T-helper 2 cell treated with Interferon-gamma antibody and Interleukin-4, amounts not matched to agents 5 μg/mL and 100 μg/mL, for 36 hours (primary cell): Measurements from ENCODE around the gene TMEFF1.
"Not testable (repeated sequence)": the region's sequence is repeated elsewhere in the genome, so short reads cannot be mapped to it uniquely, and the experiment has no call there.

Source experiments
- DNase-seq: peaks from one replicate; pipeline ENCODE4 v3.0.0; 2021; ENCODE audit warnings: low spot score
- H3K27ac Mint-ChIP-seq: one replicate; pipeline ENCODE4 v1.8.0; 2021; ENCODE audit warnings: mild to moderate bottlenecking, mixed read lengths
- H3K27me3 Mint-ChIP-seq: one replicate; pipeline ENCODE4 v1.8.0; 2021; ENCODE audit warnings: low read depth, mixed read lengths
- H3K36me3 Mint-ChIP-seq: one replicate; pipeline ENCODE4 v1.8.0; 2021; ENCODE audit warnings: low read depth, mixed read lengths
- H3K4me1 Mint-ChIP-seq: one replicate; pipeline ENCODE4 v1.8.0; 2021; ENCODE audit warnings: low read depth, mixed read lengths
- H3K4me3 Mint-ChIP-seq: one replicate; pipeline ENCODE4 v1.8.0; 2022; ENCODE audit warnings: mild to moderate bottlenecking, moderate library complexity, mixed read lengths
- H3K9me3 Mint-ChIP-seq: one replicate; pipeline ENCODE4 v1.8.0; 2021; ENCODE audit warnings: mixed read lengths

The TMEFF1 gene

DNA sequence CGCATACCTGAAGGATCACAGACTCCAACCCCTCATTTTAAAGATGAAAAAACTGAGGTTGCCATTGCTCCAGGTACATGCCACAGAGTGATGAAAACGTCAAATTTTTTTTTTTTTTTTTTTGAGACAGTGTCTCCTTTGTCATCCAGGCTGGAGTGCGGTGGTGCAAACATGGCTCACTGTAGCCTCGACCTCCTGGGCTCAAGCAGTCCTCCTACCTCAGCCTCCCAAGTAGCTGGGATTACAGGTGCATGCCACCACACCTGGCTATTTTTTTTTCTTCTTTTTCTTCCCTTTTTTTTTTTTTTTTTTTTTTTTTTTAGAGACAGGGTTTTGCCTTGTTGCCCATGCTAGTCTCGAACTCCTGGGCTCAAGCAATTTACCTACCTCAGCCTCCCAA, 32.5 kb upstream of the TMEFF1 start:
- DNase-seq, H3K36me3 Mint-ChIP-seq, H3K27ac Mint-ChIP-seq, H3K27me3 Mint-ChIP-seq, H3K4me3 Mint-ChIP-seq, H3K9me3 Mint-ChIP-seq, H3K4me1 Mint-ChIP-seq: not testable (repeated sequence)

DNA sequence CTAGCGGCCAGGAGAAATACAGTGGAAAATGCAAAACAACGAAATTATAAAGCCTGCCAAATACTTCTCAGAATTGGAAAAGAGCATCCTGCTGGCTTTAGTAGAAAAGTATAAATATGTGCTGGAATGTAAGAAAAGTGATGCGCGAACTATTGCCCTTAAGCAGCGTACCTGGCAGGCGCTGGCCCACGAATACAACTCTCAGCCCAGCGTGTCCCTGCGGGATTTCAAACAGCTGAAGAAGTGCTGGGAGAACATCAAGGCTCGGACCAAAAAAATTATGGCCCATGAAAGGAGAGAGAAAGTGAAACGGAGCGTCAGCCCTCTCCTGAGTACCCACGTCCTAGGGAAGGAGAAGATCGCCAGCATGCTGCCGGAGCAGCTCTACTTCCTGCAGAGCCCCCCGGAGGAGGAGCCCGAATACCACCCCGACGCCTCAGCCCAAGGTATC, 31.0 kb upstream of the TMEFF1 start:
- H3K4me3 Mint-ChIP-seq, result no peak overlapping the region
- no peaks in the 10 kb centered on the region for H3K27me3 Mint-ChIP-seq
- H3K4me1 Mint-ChIP-seq, result no peaks in the 10 kb centered on the region
- H3K36me3 Mint-ChIP-seq, result peaks cover 15% of the 10 kb centered on the region
- no peaks in the 10 kb centered on the region for H3K9me3 Mint-ChIP-seq
- H3K27ac Mint-ChIP-seq, result no peak overlapping the region
- DNase-seq, result no peak

DNA sequence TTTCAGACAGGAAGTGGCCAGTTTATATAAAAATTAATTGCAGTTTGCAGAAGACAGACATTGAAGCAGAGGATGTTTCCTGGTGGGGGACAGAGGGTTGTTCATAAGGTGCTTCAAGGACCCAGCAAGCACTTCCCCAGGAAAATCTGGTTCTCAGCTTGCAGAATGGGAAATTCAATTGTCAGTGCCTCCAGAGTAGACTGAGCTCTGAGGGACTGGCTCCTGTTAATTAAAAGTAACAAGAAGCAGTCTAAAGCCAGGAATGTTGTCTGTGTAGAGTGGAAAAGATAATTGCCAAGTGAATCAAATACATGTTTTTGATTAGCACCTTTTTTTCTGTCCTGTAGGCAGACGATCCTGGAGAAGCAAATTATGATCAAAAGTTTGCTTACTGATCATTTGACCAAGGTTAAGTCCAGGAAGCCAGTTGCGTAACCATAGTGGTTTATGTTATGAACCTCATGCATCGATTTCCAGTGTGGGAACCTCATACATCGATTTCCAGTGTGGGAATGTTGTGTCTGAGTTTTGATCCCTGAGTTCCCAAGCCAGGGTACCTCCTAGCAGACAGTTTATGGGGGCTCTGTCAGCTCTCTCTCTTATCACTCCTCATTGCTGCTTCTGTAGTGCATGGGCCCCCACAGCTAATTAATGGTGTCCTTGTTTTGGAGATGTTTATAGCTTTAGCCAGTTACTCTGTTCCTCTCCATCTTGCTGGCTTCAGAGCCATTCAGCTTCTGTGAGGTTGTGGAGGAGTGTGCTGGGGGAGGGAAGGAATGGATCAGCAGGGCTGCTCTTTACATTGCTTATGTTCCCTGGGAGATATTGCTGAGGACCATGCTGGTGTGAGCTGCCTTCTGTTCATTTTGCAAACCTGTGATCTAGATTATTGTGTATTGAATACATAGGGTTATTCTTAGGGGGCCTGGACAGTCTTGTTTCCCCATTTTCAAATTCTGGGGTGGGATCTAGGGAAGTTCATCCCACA, 28.9 kb upstream of the TMEFF1 start:
- Mint-ChIP-seq H3K4me3 (no peak overlapping the region), H3K9me3 (no peaks in the 10 kb centered on the region), H3K27me3 (no peaks in the 10 kb centered on the region), H3K4me1 (peaks cover under 1% of the 10 kb centered on the region), H3K27ac (no peak overlapping the region), H3K36me3 (peaks cover 18% of the 10 kb centered on the region)
- DNase-seq, result no peak

DNA sequence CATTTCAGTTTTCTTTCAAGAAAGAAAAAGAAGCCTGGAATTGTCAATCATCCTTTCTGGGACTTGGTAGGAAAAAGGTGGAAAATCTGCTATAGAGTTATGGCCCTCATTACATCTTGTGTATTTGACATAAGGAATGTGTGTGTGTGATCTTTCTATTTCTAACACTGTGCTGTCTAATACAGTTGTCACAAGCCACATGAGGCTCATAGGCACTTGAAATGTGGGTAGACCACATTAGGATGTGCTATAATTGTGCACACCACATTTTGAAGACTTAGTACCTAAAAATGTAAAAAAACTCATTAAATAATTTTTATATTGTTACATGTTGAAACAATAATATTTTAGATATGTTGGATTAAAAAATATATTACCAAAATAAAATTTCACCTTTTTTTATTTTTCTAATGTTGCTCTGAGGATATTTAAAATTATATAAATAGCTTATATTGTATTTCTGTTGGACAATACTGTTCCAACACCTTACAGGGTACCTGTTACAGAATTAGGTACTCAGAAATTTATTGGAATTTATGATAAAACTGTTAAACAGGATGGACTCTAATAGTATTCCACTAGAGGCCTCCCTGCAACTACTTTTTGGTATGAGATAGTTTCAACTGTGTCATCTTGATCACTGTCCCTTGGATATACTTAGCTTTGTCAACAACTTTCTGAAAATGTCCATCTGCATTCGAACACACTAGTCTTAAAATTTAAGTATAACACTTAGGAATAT, 27.6 kb upstream of the TMEFF1 start:
- Mint-ChIP-seq H3K27me3 (no peaks in the 10 kb centered on the region), H3K36me3 (peaks cover 21% of the 10 kb centered on the region)

DNA sequence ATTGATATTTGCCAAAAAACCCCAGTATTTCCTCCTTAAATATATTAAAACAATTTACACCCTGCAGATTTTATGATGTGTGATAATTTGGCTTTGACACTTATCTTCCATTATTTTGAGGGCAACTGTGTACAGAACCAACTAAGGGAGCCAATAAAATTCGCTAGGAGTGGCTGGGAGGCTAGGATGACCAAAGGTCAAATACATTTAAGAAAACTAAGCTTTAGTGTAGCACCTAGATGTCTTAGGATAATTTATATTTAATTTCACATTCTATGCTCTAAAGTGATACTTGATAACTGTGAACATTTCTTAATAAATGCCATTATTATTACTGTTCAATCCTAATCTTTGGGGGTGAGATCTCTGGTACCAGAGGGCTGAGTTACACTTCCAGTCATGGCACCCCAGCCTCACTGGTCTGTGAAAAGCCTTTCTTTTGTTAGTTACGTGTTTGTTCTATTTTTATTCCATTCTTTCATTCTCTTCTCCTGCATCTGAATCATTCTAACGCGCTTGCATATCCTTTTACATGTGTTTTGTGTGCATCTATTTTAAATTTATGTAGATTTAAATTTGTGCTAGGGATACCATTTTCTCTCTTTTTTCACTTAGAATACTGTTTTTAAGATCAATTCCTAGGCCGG, 26.9 kb upstream of the TMEFF1 start:
- no peaks in the 10 kb centered on the region for H3K9me3 Mint-ChIP-seq
- H3K36me3 Mint-ChIP-seq, result peaks cover 24% of the 10 kb centered on the region
- H3K27me3 Mint-ChIP-seq, result no peaks in the 10 kb centered on the region
- no peak overlapping the region for H3K4me3 Mint-ChIP-seq
- H3K4me1 Mint-ChIP-seq, result peaks cover 9% of the 10 kb centered on the region
- no peak for DNase-seq
- no peak overlapping the region for H3K27ac Mint-ChIP-seq

More for the DNA sequence above, 27.6 kb upstream of the TMEFF1 start:
- DNase-seq, result no peak
- Mint-ChIP-seq H3K4me3 (no peak overlapping the region), H3K9me3 (no peaks in the 10 kb centered on the region), H3K27ac (no peak overlapping the region), H3K4me1 (peaks cover 9% of the 10 kb centered on the region)

DNA sequence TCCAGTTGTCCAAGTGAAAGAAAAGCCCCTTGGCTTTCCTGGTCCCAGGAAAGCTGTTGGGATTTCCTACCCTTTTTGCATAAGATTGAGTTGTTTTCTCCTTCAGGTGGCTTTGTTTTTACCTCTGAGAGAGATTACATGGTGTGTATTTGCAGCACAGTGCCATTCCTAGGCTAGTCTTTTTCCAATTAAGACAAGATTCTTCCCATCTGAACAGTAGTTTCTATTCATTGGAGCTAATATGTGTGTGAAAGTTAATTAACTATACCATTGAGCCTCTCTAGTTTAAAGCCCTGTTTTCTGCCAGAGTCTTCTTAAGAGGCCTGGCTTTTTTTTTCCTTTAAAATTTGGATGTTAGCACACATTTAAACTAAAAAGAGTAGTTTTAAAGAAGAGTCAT, 25.9 kb upstream of the TMEFF1 start:
- no peak for DNase-seq
- Mint-ChIP-seq H3K4me3 (no peak overlapping the region), H3K9me3 (no peaks in the 10 kb centered on the region), H3K27ac (no peak overlapping the region), H3K27me3 (no peaks in the 10 kb centered on the region), H3K4me1 (peaks cover 9% of the 10 kb centered on the region), H3K36me3 (peaks cover 31% of the 10 kb centered on the region)

DNA sequence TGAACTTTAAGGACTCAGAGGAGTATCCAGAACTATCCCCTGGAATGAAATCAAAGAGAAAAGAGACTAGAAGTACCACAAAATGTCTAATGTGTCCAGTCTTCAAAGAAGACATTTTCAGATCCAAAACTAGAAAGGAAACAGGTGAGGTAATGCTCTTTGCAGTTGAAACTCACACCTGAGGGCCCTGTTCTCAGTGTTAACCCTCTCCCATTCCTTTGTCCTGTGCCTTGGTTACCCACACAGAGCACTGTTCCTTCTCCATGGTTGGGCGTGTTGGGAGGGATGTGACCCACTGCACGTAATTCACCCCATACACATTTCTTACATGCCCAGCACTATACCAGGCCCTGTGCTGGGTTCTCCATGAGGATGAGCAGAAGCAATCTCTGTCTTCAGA, 24.7 kb upstream of the TMEFF1 start:
- no peaks in the 10 kb centered on the region for H3K27me3 Mint-ChIP-seq
- no peak for DNase-seq
- H3K36me3 Mint-ChIP-seq, result peaks cover 33% of the 10 kb centered on the region
- H3K9me3 Mint-ChIP-seq, result no peaks in the 10 kb centered on the region
- H3K4me1 Mint-ChIP-seq, result peaks cover 9% of the 10 kb centered on the region
- no peak overlapping the region for H3K27ac Mint-ChIP-seq
- H3K4me3 Mint-ChIP-seq, result no peak overlapping the region

DNA sequence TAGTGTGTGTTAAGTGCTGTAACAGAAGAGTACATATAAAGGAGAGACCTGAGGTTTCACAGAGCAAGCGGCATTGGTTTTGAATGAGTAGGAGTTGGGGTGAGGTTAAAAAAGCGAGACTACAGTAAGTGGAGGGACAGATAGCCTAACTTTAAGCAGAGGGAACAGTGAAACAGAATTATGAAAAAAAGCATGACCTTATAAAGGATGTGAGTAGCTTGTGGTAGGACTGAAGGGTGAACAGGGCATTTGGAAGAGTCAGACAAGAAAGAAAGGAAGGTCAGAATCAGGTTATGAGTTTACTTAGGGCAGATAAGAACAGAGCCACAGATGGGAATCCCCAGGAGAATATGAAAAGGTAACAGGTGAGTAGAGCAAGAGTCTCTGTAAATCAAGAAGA, 23.5 kb upstream of the TMEFF1 start:
- Mint-ChIP-seq H3K4me3 (no peak overlapping the region), H3K27me3 (no peaks in the 10 kb centered on the region), H3K9me3 (no peaks in the 10 kb centered on the region), H3K4me1 (peaks cover 9% of the 10 kb centered on the region), H3K36me3 (peaks cover 31% of the 10 kb centered on the region), H3K27ac (peak overlapping the region; percentile 33)
- peak; percentile 18 for DNase-seq

DNA sequence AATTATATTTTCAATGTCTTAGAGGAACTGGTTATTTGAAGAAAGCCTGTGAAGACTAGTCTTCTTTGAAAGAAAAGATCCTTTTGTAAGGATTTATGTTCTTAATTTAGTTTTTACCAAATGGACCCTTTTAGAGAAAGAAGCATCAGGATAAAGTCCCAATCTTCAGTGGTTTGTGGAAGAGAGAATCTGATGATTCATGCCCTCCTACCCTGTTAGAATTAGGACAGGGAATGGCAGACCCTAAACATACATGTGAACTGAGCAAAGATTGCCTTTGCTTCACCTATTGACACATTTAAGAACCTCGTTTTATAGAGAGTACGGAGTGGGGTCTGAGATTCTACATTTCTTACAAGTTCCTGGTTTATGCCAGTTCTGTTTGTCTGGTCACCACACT, 20.1 kb upstream of the TMEFF1 start:
- Mint-ChIP-seq H3K4me1 (peaks cover 9% of the 10 kb centered on the region), H3K9me3 (no peaks in the 10 kb centered on the region), H3K27ac (no peak overlapping the region), H3K36me3 (peaks cover 16% of the 10 kb centered on the region), H3K4me3 (no peak overlapping the region), H3K27me3 (no peaks in the 10 kb centered on the region)
- DNase-seq, result no peak

DNA sequence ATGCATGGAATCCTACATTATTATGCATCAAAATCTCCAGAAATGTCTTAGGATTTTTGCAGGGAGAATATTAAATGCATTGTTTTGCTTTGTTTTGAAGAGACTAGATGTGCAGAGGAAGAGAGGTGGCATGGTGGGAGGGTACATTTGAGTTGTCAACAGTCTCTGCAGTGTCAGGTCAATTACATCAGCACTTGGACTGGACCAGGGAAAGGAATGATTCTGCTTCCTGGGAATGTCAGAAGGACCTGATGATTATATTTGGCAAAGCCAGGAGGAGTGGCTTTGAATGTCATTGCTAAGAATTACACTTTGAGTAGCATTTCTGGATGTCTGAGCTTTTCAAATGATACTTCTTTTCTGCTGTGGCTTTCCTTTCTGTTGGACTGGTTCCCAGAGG, 17.5 kb upstream of the TMEFF1 start:
- Mint-ChIP-seq H3K27me3 (peaks cover 8% of the 10 kb centered on the region), H3K4me3 (no peak overlapping the region), H3K4me1 (no peaks in the 10 kb centered on the region), H3K27ac (no peak overlapping the region), H3K9me3 (no peaks in the 10 kb centered on the region), H3K36me3 (peaks cover 10% of the 10 kb centered on the region)
- DNase-seq, result no peak

DNA sequence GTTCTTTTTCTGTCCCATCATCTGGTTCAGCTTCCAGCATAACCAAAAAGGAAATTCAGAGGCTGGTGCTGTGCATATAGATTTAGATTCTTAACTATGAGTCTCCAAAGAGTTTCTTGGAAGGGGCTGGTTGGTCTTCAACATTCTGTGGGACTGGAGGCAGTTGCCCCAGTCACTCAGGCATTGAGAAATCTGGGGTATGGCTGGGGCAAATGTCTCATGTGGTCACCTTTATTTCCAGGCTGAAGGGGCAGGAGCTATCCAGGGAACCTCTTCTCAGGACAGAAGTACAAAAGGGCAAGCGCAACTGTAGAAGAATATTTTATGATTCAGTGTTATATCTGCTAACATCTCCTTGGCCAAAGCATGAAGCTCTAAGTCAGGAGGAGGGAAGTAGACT, 15.4 kb upstream of the TMEFF1 start:
- H3K27ac Mint-ChIP-seq, result no peak overlapping the region
- no peaks in the 10 kb centered on the region for H3K4me1 Mint-ChIP-seq
- no peak overlapping the region for H3K4me3 Mint-ChIP-seq
- peaks cover 2% of the 10 kb centered on the region for H3K36me3 Mint-ChIP-seq
- H3K27me3 Mint-ChIP-seq, result peaks cover 12% of the 10 kb centered on the region
- no peak for DNase-seq
- no peaks in the 10 kb centered on the region for H3K9me3 Mint-ChIP-seq

DNA sequence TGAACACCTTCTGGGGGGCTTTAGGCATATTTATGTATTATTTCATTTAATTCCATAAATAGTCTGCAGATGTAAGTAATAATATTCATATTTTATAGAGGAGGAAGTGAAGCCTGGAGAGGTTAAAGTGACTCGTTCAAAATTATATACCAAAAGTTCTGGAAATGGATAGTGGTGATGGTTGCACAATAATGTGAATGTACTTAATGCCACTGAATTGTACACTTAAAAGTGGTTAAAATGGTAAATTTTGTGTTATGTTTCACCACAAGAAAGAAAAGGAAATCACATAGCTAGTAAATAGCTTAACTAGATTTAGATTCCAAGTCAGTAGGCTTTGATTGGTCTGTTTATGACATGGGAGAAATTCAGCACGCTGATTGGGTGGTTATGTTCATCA, 13.0 kb upstream of the TMEFF1 start:
- Mint-ChIP-seq H3K4me1 (no peaks in the 10 kb centered on the region), H3K27me3 (peaks cover 22% of the 10 kb centered on the region), H3K4me3 (no peak overlapping the region), H3K36me3 (no peaks in the 10 kb centered on the region), H3K9me3 (no peaks in the 10 kb centered on the region), H3K27ac (no peak overlapping the region)
- no peak for DNase-seq

DNA sequence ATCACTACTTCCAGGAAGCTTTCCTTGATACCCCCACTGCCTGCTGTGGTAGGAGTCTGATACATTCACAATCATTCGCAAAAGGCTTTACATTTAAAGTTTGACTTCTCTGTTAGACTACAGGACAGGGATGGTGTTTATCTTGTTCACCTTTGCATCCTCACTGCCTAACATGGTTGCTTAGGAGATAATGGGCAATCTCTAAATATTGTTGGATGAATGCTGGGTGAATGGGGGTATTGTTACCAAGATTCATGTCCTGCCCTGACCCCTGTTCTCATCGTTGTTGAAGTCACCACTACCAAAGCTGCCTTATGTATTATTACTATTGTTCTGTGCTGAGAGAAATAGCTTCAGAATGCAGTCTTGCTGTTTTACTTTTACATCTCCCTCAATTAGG, 7.7 kb upstream of the TMEFF1 start:
- H3K4me3 Mint-ChIP-seq, result no peak overlapping the region
- H3K4me1 Mint-ChIP-seq, result no peaks in the 10 kb centered on the region
- H3K9me3 Mint-ChIP-seq, result no peaks in the 10 kb centered on the region
- H3K36me3 Mint-ChIP-seq, result no peaks in the 10 kb centered on the region
- no peak for DNase-seq
- no peak overlapping the region for H3K27ac Mint-ChIP-seq
- peaks cover 29% of the 10 kb centered on the region for H3K27me3 Mint-ChIP-seq

DNA sequence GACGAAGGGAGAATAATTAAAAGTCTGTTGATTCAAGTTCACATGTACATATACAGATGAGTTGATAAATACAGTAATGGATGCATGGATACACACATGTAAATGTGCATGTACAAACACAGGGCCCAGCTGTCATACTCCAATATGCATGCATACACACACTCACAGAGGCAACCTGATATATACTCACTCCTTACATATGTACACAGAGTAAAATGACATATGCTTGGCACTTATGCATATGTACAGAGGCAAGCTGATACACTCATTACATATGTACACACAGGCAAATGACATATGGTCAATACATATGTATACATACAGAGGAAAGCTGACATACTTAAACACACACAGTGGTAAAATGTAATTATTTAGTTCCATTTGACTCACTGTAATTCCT, 7.2 kb upstream of the TMEFF1 start:
- Mint-ChIP-seq H3K27me3 (peaks cover 33% of the 10 kb centered on the region), H3K27ac (no peak overlapping the region), H3K4me3 (no peak overlapping the region), H3K4me1 (no peaks in the 10 kb centered on the region), H3K9me3 (no peaks in the 10 kb centered on the region), H3K36me3 (no peaks in the 10 kb centered on the region)
- no peak for DNase-seq
